ENCODE measurements around the gene EFNA1.
A peak's percentile ranks its signal among the peaks of the same experiment; 100 is the strongest.

Gene EFNA1

GRCh38 chr1:155083865-155084721 is 43.6 kb upstream of the EFNA1 start (continued):
- TF ChIP-seq ZNF404 (tag by site-specific recombination; IDR thresholded peaks at IDR 0.05) = no peak
- TF ChIP-seq ZNF354C (tag by site-specific recombination; IDR thresholded peaks at IDR 0.05; ENCODE audit: borderline replicate concordance, low read depth) = no peak
- no peak for TF ChIP-seq ZNF777 (tag by site-specific recombination; IDR thresholded peaks at IDR 0.05; ENCODE audit: borderline replicate concordance)
- no peak for TF ChIP-seq KLF8 (tag by site-specific recombination; IDR thresholded peaks at IDR 0.05)
- no peak for TF ChIP-seq ZNF169 (tag by site-specific recombination; IDR thresholded peaks at IDR 0.05)
- TF ChIP-seq EGR2 (tag by site-specific recombination; IDR thresholded peaks at IDR 0.05; ENCODE audit: low read depth) = peak; percentile 40
- no peak; the same call in none of the 2 replicates for TF ChIP-seq ZNF654 (tag by site-specific recombination; IDR thresholded peaks at IDR 0.05; ENCODE audit: low read depth)
- no peak for TF ChIP-seq ZNF707 (tag by site-specific recombination; IDR thresholded peaks at IDR 0.05)

- H3K4me3 ChIP-seq (ENCODE audit: low read depth, low read length) = peak overlapping the region; percentile 78
- H3K4me1 ChIP-seq (ENCODE audit: control insufficient read depth, insufficient read depth, low read length) = peaks cover 10% of the 10 kb centered on the region
- POLR2A ChIA-PET = interaction anchor here (0.6 to 1.6 kb wide), 12 partner anchors 21 to 174 kb away, joined by 3 to 9 read pairs (median 3); partner anchors contain the start of genes ADAM15, DPM3, EFNA1 and EFNA4
- no peaks in the 10 kb centered on the region for H3K36me3 ChIP-seq (ENCODE audit: control insufficient read depth in 2 of 2, insufficient read depth in 1 of 2, low read length in 2 of 2)
- H3K27ac ChIP-seq (ENCODE audit: extremely low read depth, low read depth, low read length) = peak overlapping the region; percentile 61; the same call in 1 of the 2 replicates
- H3K9me3 ChIP-seq (ENCODE audit: control insufficient read depth, insufficient read depth, low read depth, low read length) = no peaks in the 10 kb centered on the region
- CTCF ChIA-PET = interaction anchor here (0.5 to 4.5 kb wide), 58 partner anchors 9 to 543 kb away, joined by 3 to 117 read pairs (median 4); partner anchors contain the start of genes ADAM15, EFNA4, KRTCAP2 and PBXIP1
- no peak for TF ChIP-seq ZNF148 (tag by site-specific recombination; IDR thresholded peaks at IDR 0.05; ENCODE audit: borderline replicate concordance)
- TF ChIP-seq AEBP2 (tag by site-specific recombination; IDR thresholded peaks at IDR 0.05; ENCODE audit: borderline replicate concordance) = no peak
- TF ChIP-seq ZFP41 (tag by site-specific recombination; IDR thresholded peaks at IDR 0.05; ENCODE audit: borderline replicate concordance) = no peak
- TF ChIP-seq MZF1 (tag by site-specific recombination; IDR thresholded peaks at IDR 0.05; ENCODE audit: borderline replicate concordance) = peak; percentile 47; the same call in 1 of the 2 replicates
- TF ChIP-seq ZNF394 (tag by site-specific recombination; IDR thresholded peaks at IDR 0.05; ENCODE audit: borderline replicate concordance) = peak; percentile 53; the same call in 1 of the 2 replicates
- peak; percentile 60; the same call in 1 of the 2 replicates for TF ChIP-seq ZNF184 (tag by site-specific recombination; IDR thresholded peaks at IDR 0.05)
- TF ChIP-seq ZSCAN16 (tag by site-specific recombination; IDR thresholded peaks at IDR 0.05) = no peak
- TF ChIP-seq ZSCAN5A (tag by site-specific recombination; IDR thresholded peaks at IDR 0.05) = no peak
- TF ChIP-seq ZNF132 (tag by site-specific recombination; IDR thresholded peaks at IDR 0.05; ENCODE audit: borderline replicate concordance) = no peak
- TF ChIP-seq KLF8 (tag by site-specific recombination; IDR thresholded peaks at IDR 0.05) = peak; percentile 95
- TF ChIP-seq ZFHX2 (tag by site-specific recombination; conservative IDR thresholded peaks at IDR 0.05) = no peak; the same call in 1 of the 2 replicates
- TF ChIP-seq ZNF416 (tag by site-specific recombination; IDR thresholded peaks at IDR 0.05) = no peak
- TF ChIP-seq ZNF501 (tag by site-specific recombination; IDR thresholded peaks at IDR 0.05) = peak; percentile 71; the same call in 1 of the 2 replicates
- TF ChIP-seq ZNF426 (tag by site-specific recombination; IDR thresholded peaks at IDR 0.05) = no peak
- TF ChIP-seq ZBTB49 (tag by site-specific recombination; IDR thresholded peaks at IDR 0.05; ENCODE audit: low read depth) = no peak
- TF ChIP-seq ZSCAN4 (tag by site-specific recombination; IDR thresholded peaks at IDR 0.05) = no peak
- no peak for TF ChIP-seq ZNF785 (tag by site-specific recombination; IDR thresholded peaks at IDR 0.05)
These were observed 42.8 kb upstream of the EFNA1 start for GRCh38 chr1:155084722-155085503.

All from HEK293 (cell line).